DMS153 treated with DMSO at 0.1 percent for 48 hours (cell line): ENCODE results near the gene DNAJB2.
"Not testable (repeated sequence)": the region's sequence is repeated elsewhere in the genome, so short reads cannot be mapped to it uniquely, and the experiment has no call there.

Experiments used
- DNase-seq: peaks from one replicate; lab custom pipeline; 2025; ENCODE audit not compliant: unreplicated experiment; lab: John Stamatoyannopoulos, UW

The DNAJB2 gene

GRCh38 chr2:219254590-219255201 is 24.5 kb upstream of the DNAJB2 start:
- no peak for DNase-seq

- not testable (repeated sequence) for DNase-seq
Observed at GRCh38 chr2:219258942-219259341, 20.2 kb upstream of the DNAJB2 start.

GRCh38 chr2:219261024-219261855 is 17.9 kb upstream of the DNAJB2 start:
- DNase-seq, result no peak

- no peak for DNase-seq
Observed at GRCh38 chr2:219266232-219266631, 12.9 kb upstream of the DNAJB2 start.

- DNase-seq, result no peak
Observed at GRCh38 chr2:219266886-219267285, 12.3 kb upstream of the DNAJB2 start.

GRCh38 chr2:219268294-219268693 is 10.9 kb upstream of the DNAJB2 start:
- DNase-seq, result no peak

- DNase-seq, result peak; percentile 32
Observed at GRCh38 chr2:219269362-219270054, 9.7 kb upstream of the DNAJB2 start.

GRCh38 chr2:219270055-219270372 is 9.2 kb upstream of the DNAJB2 start:
- DNase-seq, result no peak

- no peak for DNase-seq
Observed at GRCh38 chr2:219271021-219271420, 8.1 kb upstream of the DNAJB2 start.

GRCh38 chr2:219272356-219272755 is 6.8 kb upstream of the DNAJB2 start:
- no peak for DNase-seq

- no peak for DNase-seq
Observed at GRCh38 chr2:219272995-219273394, 6.2 kb upstream of the DNAJB2 start.

- DNase-seq, result no peak
Observed at GRCh38 chr2:219273937-219274336, 5.2 kb upstream of the DNAJB2 start.

GRCh38 chr2:219274361-219274921 is 4.7 kb upstream of the DNAJB2 start:
- DNase-seq, result no peak

- DNase-seq, result peak; percentile 68
Observed at GRCh38 chr2:219277703-219278654, 1.2 kb upstream of the DNAJB2 start.

GRCh38 chr2:219278655-219279150 is 463 bp upstream of the DNAJB2 start:
- DNase-seq, result no peak

- no peak for DNase-seq
Observed at GRCh38 chr2:219279916-219280516, 850 bp downstream of the DNAJB2 start.

- no peak for DNase-seq
Observed at GRCh38 chr2:219280651-219281050, 1.5 kb downstream of the DNAJB2 start.

- no peak for DNase-seq
Observed at GRCh38 chr2:219281588-219281987, 2.4 kb downstream of the DNAJB2 start.

- no peak for DNase-seq
Observed at GRCh38 chr2:219282375-219282774, 3.2 kb downstream of the DNAJB2 start.

GRCh38 chr2:219282943-219283581 is 3.9 kb downstream of the DNAJB2 start:
- no peak for DNase-seq
